ENCODE measurements around the gene MTTP.

GRCh38 chr4:99651016-99651769 is 76.6 kb downstream of the MTTP start:
- TF ChIP-seq, protein P1, sequence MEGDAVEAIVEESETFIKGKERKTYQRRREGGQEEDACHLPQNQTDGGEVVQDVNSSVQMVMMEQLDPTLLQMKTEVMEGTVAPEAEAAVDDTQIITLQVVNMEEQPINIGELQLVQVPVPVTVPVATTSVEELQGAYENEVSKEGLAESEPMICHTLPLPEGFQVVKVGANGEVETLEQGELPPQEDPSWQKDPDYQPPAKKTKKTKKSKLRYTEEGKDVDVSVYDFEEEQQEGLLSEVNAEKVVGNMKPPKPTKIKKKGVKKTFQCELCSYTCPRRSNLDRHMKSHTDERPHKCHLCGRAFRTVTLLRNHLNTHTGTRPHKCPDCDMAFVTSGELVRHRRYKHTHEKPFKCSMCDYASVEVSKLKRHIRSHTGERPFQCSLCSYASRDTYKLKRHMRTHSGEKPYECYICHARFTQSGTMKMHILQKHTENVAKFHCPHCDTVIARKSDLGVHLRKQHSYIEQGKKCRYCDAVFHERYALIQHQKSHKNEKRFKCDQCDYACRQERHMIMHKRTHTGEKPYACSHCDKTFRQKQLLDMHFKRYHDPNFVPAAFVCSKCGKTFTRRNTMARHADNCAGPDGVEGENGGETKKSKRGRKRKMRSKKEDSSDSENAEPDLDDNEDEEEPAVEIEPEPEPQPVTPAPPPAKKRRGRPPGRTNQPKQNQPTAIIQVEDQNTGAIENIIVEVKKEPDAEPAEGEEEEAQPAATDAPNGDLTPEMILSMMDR (IDR thresholded peaks at IDR 0.05; ENCODE audit: insufficient read depth, low read length, poor library complexity, severe bottlenecking), result no peak
- no peak for TF ChIP-seq EZH2phosphoT487 (conservative IDR thresholded peaks at IDR 0.05; ENCODE audit: low read length)

All from SU-DHL-6 (cell line).